Stomach smooth muscle (tissue), 2 donors: ENCODE results near the gene ZBTB38.

Experiments
- H3K27ac ChIP-seq: one replicate; pipeline ENCODE4 v1.7.0; 2013; ENCODE audit warnings: mild to moderate bottlenecking, low read length, inconsistent platforms
- H3K27me3 ChIP-seq, 2 donors: one replicate each; pipeline ENCODE4 v1.7.0; 2013; ENCODE audit warnings: low read length in 2 of 2; ENCODE audit not compliant: insufficient read depth in 2 of 2, control insufficient read depth in 1 of 2
- H3K36me3 ChIP-seq, 2 donors: one replicate each; pipeline ENCODE4 v1.7.0; 2013; ENCODE audit warnings: low read length in 2 of 2; ENCODE audit not compliant: control insufficient read depth in 2 of 2, insufficient read depth in 2 of 2
- H3K4me1 ChIP-seq: one replicate; pipeline ENCODE4 v1.7.0; 2013; ENCODE audit warnings: low read length; ENCODE audit not compliant: control insufficient read depth, insufficient read depth
- H3K4me3 ChIP-seq, 2 donors: one replicate each; pipeline ENCODE4 v1.7.0; 2013; ENCODE audit warnings: low read length in 2 of 2
- H3K9ac ChIP-seq, 2 donors: one replicate each; pipeline ENCODE4 v1.7.0; 2013; ENCODE audit warnings: low read length in 2 of 2, mild to moderate bottlenecking in 1 of 2
- H3K9me3 ChIP-seq, 2 donors: one replicate each; pipeline ENCODE4 v1.7.0; 2013; ENCODE audit warnings: low read length in 2 of 2; ENCODE audit not compliant: control insufficient read depth in 2 of 2
- donor health status: healthy.
- donor health status: Pancreatic carcinoma.

ZBTB38 gene

GRCh38 chr3:141388823-141389621 is 20.7 kb downstream of the ZBTB38 start:
- H3K9ac ChIP-seq = no peak overlapping the region
- H3K4me3 ChIP-seq = peak overlapping the region; percentile 23 to 52
- no peaks in the 10 kb centered on the region for H3K27me3 ChIP-seq
- H3K27ac ChIP-seq = no peak overlapping the region
- H3K9me3 ChIP-seq = no peaks in the 10 kb centered on the region
- H3K4me1 ChIP-seq = peaks cover 6% of the 10 kb centered on the region
- H3K36me3 ChIP-seq = no peaks in the 10 kb centered on the region

DNA sequence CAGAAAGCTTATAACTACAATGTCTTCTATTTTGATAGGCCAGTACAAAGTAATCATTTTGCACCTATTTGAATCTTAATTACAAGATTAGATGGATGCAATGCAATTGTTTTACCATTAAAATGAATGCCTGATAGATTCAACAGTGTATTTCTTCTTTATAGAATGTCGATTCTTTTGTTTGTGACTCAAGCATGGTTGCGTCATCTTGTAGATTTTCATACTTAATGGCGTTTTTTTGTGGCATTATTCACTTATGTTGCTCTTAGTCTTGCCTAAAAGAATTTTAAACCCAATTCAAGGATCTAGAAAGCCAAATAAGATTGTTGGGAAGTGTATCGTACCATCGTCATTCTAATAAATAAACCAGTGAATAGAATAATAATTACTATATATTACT is 21.4 kb downstream of the ZBTB38 start:
- no peak overlapping the region for H3K9ac ChIP-seq
- H3K4me3 ChIP-seq = no peak overlapping the region
- no peaks in the 10 kb centered on the region for H3K9me3 ChIP-seq
- H3K36me3 ChIP-seq = no peaks in the 10 kb centered on the region
- no peak overlapping the region for H3K27ac ChIP-seq
- H3K4me1 ChIP-seq = no peaks in the 10 kb centered on the region
- no peaks in the 10 kb centered on the region for H3K27me3 ChIP-seq

GRCh38 chr3:141390747-141391146 is 22.4 kb downstream of the ZBTB38 start:
- H3K27ac ChIP-seq = no peak overlapping the region
- no peaks in the 10 kb centered on the region for H3K27me3 ChIP-seq
- H3K4me3 ChIP-seq = no peak overlapping the region
- H3K9me3 ChIP-seq = no peaks in the 10 kb centered on the region
- no peaks in the 10 kb centered on the region for H3K36me3 ChIP-seq
- H3K4me1 ChIP-seq = no peaks in the 10 kb centered on the region
- H3K9ac ChIP-seq = no peak overlapping the region

GRCh38 chr3:141391298-141391990 is 23.1 kb downstream of the ZBTB38 start:
- no peaks in the 10 kb centered on the region for H3K4me1 ChIP-seq
- H3K4me3 ChIP-seq = no peak overlapping the region
- H3K9ac ChIP-seq = no peak overlapping the region
- no peak overlapping the region for H3K27ac ChIP-seq
- no peaks in the 10 kb centered on the region for H3K9me3 ChIP-seq
- no peaks in the 10 kb centered on the region for H3K27me3 ChIP-seq
- no peaks in the 10 kb centered on the region for H3K36me3 ChIP-seq

DNA sequence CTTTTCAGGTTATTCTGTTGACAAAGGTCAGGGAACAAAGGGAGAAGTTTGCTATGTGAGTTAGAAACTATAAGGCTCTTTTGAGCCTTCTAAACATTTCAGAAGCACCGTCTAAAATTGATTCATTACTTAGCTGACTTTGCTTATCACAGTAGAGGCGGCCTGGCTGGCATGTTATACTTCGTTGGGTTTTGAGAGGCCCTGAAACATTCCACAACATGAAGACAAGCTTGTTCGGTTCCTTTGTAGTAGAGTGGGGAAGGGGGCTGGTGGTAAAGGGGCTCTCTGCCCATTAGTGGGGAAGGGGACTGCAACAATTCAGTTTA is 23.6 kb downstream of the ZBTB38 start:
- Histone ChIP-seq H3K27me3 (no peaks in the 10 kb centered on the region), H3K4me3 (no peak overlapping the region), H3K4me1 (no peaks in the 10 kb centered on the region), H3K36me3 (peaks cover 0 to under 1% of the 10 kb centered on the region in 2 donors), H3K27ac (peak overlapping the region; percentile 53), H3K9me3 (no peaks in the 10 kb centered on the region), H3K9ac (no peak overlapping the region)

DNA sequence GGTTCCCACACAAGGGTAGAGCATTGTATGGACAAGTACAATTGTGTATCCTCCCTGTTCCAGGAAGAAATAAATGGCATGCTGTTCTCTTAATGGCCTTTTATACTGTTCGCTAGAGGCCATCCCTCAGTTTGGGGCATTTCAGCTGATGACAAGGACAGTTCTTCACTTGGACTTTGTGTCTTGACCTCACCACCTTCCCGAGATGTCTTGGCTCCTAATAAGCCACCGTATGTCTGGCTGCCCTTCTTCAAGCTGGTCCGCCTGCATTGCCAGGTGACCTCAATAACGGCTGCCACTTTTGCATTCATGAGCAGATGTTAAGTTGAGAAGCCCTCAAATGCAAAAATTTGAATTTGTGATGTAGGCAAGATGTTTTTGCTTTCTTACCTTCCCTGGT is 24.1 kb downstream of the ZBTB38 start:
- Histone ChIP-seq H3K27me3 (no peaks in the 10 kb centered on the region), H3K9ac (no peak overlapping the region), H3K27ac (peak overlapping the region; percentile 53), H3K36me3 (peaks cover 0 to 4% of the 10 kb centered on the region in 2 donors), H3K4me1 (no peaks in the 10 kb centered on the region), H3K4me3 (no peak overlapping the region), H3K9me3 (no peaks in the 10 kb centered on the region)

GRCh38 chr3:141392897-141393734 is 24.8 kb downstream of the ZBTB38 start:
- H3K27ac ChIP-seq = peak overlapping the region; percentile 53
- H3K27me3 ChIP-seq = no peaks in the 10 kb centered on the region
- H3K36me3 ChIP-seq = peaks cover 0 to 4% of the 10 kb centered on the region in 2 donors
- no peaks in the 10 kb centered on the region for H3K9me3 ChIP-seq
- H3K9ac ChIP-seq = no peak overlapping the region
- no peak overlapping the region for H3K4me3 ChIP-seq
- no peaks in the 10 kb centered on the region for H3K4me1 ChIP-seq

DNA sequence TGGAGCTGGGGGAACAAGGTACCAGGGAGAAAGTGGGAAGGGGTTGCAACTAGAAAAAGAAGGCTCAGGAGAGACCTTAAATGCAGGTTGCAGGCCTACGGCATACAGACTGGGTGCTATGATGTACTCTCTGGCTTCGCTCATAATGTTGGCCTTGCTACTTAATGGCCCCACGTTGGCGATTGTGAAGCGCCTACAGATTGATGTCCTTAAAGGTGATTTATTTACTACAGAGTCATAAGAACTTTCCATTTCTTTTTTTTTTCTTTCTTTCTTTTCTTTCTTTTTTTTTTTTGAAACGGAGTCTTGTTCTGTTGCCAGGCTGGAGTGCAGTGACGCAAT is 25.4 kb downstream of the ZBTB38 start:
- Histone ChIP-seq H3K4me3 (no peak overlapping the region), H3K9me3 (no peaks in the 10 kb centered on the region), H3K9ac (no peak overlapping the region), H3K4me1 (no peaks in the 10 kb centered on the region), H3K27me3 (no peaks in the 10 kb centered on the region), H3K27ac (peak overlapping the region; percentile 53), H3K36me3 (peaks cover 0 to 4% of the 10 kb centered on the region in 2 donors)

DNA sequence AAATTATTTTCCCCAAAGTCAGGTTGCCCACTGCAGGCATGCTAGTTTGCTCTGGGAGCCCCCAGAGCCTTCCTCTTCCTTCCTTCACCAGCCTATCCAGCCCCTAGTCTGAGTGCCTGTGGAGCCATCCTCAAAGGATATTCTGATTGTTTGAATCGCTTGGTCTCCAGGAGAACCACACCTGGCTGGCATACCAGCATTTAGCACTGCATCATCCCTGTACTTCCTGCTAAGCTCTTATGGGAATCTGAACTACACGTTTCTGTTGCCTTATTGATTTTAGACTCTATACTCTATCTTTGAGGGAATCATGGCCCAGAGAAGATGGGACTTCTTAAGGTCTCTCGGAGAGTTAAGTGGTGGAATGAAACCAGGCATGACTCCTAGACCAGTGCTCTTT is 26.3 kb downstream of the ZBTB38 start:
- Histone ChIP-seq H3K9ac (no peak overlapping the region), H3K27me3 (no peaks in the 10 kb centered on the region), H3K36me3 (peaks cover 0 to 4% of the 10 kb centered on the region in 2 donors), H3K9me3 (no peaks in the 10 kb centered on the region), H3K27ac (no peak overlapping the region), H3K4me3 (no peak overlapping the region), H3K4me1 (no peaks in the 10 kb centered on the region)

DNA sequence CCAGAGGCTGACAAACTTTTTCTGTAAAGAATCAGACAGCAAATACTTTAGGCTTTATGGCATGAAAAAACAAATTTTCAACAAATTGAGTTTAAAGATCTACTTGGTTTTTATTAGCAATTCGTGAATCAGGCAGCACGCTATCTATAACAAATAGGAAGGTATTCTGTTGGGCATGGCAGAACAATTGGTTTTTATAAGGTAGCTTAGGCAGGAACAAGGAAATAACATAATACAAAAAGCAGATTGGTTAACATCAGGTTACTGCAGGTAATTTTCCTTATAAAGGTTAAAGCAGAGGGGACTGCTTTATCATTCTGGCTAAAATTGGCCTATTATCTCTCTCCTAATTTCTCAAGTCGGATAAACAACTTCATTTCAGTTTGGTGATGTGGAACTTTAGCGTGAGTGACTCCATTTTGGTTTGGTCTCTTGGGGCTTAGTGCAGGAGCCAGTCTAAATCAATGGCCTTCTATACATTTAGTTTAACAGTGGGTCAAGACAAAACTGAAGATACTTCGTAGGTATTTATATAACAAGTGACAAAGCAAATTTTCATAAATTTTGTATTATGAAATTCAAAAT is 26.8 kb downstream of the ZBTB38 start:
- peaks cover 0 to 4% of the 10 kb centered on the region in 2 donors for H3K36me3 ChIP-seq
- no peaks in the 10 kb centered on the region for H3K27me3 ChIP-seq
- no peak overlapping the region for H3K9ac ChIP-seq
- no peaks in the 10 kb centered on the region for H3K9me3 ChIP-seq
- no peak overlapping the region for H3K27ac ChIP-seq
- H3K4me1 ChIP-seq = no peaks in the 10 kb centered on the region
- H3K4me3 ChIP-seq = no peak overlapping the region
